PC-9 (cell line): Measurements from ENCODE around the gene AKAP6.

Experiments
- EZH2 ChIP-seq: fragments of 200-600 bp; sonication (generic); IDR thresholded peaks from 2 replicates; pipeline ENCODE4 v1.8.0; 2017; ENCODE audit warnings: antibody characterized with exemption, low read depth
- TF ChIP-seq, protein P1 (sequence below): fragments of 200-600 bp; sonication (generic); conservative IDR thresholded peaks from 2 replicates; pipeline ENCODE4 v1.6.1; 2017; ENCODE audit warnings: mixed run types, antibody characterized with exemption, mild to moderate bottlenecking, moderate library complexity

DNA sequence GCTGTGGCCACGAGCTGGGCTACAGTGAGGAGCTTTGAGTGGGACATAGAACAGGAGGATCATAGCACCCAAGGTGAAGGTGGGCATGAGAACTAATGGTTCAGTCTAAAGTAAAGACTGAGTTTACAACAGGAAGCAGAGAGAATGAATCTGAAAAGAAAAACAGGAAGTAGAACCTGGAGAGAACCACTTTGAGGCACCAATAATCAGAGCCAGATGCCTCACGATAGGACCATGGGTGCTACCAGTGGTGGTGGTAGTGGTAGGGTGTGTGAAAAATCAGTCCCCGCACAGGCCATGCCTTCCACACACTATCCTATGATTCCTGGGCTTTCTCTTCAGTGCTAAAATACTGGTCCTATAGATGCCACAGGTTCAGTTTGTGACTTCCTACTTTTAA, 293.6 kb downstream of the AKAP6 start:
- TF ChIP-seq, protein P1, sequence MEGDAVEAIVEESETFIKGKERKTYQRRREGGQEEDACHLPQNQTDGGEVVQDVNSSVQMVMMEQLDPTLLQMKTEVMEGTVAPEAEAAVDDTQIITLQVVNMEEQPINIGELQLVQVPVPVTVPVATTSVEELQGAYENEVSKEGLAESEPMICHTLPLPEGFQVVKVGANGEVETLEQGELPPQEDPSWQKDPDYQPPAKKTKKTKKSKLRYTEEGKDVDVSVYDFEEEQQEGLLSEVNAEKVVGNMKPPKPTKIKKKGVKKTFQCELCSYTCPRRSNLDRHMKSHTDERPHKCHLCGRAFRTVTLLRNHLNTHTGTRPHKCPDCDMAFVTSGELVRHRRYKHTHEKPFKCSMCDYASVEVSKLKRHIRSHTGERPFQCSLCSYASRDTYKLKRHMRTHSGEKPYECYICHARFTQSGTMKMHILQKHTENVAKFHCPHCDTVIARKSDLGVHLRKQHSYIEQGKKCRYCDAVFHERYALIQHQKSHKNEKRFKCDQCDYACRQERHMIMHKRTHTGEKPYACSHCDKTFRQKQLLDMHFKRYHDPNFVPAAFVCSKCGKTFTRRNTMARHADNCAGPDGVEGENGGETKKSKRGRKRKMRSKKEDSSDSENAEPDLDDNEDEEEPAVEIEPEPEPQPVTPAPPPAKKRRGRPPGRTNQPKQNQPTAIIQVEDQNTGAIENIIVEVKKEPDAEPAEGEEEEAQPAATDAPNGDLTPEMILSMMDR, result no peak
- no peak for TF ChIP-seq EZH2
